ENCODE measurements around the gene PNKD.

DNA sequence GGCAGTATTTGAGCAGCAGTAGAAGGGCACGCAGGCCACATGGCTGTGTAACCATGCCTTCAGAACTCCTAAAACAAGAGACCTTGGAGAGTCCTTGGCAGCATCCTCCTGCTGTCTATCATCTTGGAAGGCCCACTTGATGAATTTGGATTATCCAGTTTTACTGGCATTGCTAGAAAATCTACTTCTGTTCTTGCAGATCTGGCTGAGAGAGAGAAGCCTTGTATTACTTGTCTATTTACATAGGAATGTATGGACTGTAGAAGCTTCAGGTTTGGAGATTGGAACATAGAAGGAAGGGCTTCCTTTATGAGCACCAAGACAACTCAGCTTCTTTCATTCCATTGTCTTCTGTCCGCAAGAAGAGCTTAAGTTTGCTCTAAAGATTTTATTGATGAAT is 25.7 kb upstream of the PNKD start:
- TF ChIP-seq BRCA1 (IDR thresholded peaks at IDR 0.05; ENCODE audit: low read depth, low read length): no peak
- no peak for TF ChIP-seq TBP (IDR thresholded peaks at IDR 0.05; ENCODE audit: low read depth, low read length)
- TF ChIP-seq POLR2AphosphoS5 (IDR thresholded peaks at IDR 0.05; ENCODE audit: low read depth, low read length): no peak
- TF ChIP-seq, protein P1, sequence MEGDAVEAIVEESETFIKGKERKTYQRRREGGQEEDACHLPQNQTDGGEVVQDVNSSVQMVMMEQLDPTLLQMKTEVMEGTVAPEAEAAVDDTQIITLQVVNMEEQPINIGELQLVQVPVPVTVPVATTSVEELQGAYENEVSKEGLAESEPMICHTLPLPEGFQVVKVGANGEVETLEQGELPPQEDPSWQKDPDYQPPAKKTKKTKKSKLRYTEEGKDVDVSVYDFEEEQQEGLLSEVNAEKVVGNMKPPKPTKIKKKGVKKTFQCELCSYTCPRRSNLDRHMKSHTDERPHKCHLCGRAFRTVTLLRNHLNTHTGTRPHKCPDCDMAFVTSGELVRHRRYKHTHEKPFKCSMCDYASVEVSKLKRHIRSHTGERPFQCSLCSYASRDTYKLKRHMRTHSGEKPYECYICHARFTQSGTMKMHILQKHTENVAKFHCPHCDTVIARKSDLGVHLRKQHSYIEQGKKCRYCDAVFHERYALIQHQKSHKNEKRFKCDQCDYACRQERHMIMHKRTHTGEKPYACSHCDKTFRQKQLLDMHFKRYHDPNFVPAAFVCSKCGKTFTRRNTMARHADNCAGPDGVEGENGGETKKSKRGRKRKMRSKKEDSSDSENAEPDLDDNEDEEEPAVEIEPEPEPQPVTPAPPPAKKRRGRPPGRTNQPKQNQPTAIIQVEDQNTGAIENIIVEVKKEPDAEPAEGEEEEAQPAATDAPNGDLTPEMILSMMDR (IDR thresholded peaks at IDR 0.05; ENCODE audit: control extremely low read depth in 1 of 3, insufficient read depth in 1 of 3, low read depth in 1 of 3, low read length in 3 of 3): no peak
- no peak for TF ChIP-seq GABPA (IDR thresholded peaks at IDR 0.05; ENCODE audit: borderline replicate concordance, insufficient read depth, low read length)
- TF ChIP-seq TEAD4 (IDR thresholded peaks at IDR 0.05; ENCODE audit: low read depth, low read length): no peak
- no peak for TF ChIP-seq TCF12 (IDR thresholded peaks at IDR 0.05; ENCODE audit: low read depth, low read length)
- no peak for TF ChIP-seq CHD1 (IDR thresholded peaks at IDR 0.05; ENCODE audit: low read depth, low read length)
- no peak for TF ChIP-seq FOSL1 (IDR thresholded peaks at IDR 0.05; ENCODE audit: insufficient read depth, low read depth, low read length)
- no peak for TF ChIP-seq USF2 (IDR thresholded peaks at IDR 0.05; ENCODE audit: low read length)
